MG63 (cell line): ENCODE measurements around the gene NUDCD3. TPM values are rescaled to one million over a fixed set of nuclear protein-coding genes. Genes with fewer than 3 reads are reported as not detected.

Experiments used
- DNase-seq: peaks from one replicate; pipeline ENCODE4 v3.0.0-alpha.2; 2020
- H3K27me3 ChIP-seq: fragments of 250-450 bp; sonication (Bioruptor Pico); 2 replicates; pipeline ENCODE4 v1.5.1; 2020; ENCODE audit warnings: mild to moderate bottlenecking, moderate library complexity
- H3K36me3 ChIP-seq: fragments of 250-450 bp; sonication (Bioruptor Pico); 2 replicates; pipeline ENCODE4 v1.5.1; 2020; ENCODE audit warnings: mild to moderate bottlenecking, moderate library complexity
- H3K4me3 ChIP-seq: fragments of 250-450 bp; sonication (Bioruptor Pico); 2 replicates; pipeline ENCODE4 v1.5.1; 2020; ENCODE audit warnings: mild to moderate bottlenecking, moderate library complexity
- H3K9me3 ChIP-seq: fragments of 250-450 bp; sonication (Bioruptor Pico); 2 replicates; pipeline ENCODE4 v1.5.1; 2020; ENCODE audit warnings: mild to moderate bottlenecking, moderate library complexity
- total RNA-seq: library from RNA; depleted of rRNA; stranded (reverse); fragments of >200 nt; shearing (Covaris generic); gene quantifications from 2 replicates; pipeline ENCODE4 v1.2.3, GENCODE V29; 2014; ENCODE audit warnings: low replicate concordance; rRNA removed

Gene NUDCD3
- total RNA-seq, 1 experiment from 2014 or later = 23.1 TPM

- no peaks in the 10 kb centered on the region for H3K9me3 ChIP-seq
- H3K4me3 ChIP-seq = no peak overlapping the region
- DNase-seq = no peak
- no peaks in the 10 kb centered on the region for H3K27me3 ChIP-seq
- no peaks in the 10 kb centered on the region for H3K36me3 ChIP-seq
Observed at GRCh38 chr7:44341401-44341800, 149.1 kb downstream of the NUDCD3 start.

DNA sequence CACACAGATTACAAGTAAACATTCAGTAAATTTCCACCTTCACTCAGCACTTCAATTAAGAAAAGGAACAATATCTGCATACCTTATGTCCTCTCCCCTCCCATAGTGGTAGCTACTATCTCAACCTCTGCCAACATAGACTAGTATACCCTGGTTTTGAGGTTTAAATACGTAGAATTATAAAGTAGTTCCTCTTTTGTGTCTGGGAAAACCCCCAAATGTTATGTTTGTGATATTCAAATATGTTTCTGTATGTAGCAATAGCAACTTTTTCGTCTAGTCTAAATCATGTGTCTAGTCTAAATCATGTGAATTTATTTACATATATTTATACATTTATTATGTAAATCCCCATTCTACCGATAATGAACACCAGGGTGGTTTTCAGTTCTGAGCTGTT lies 151.9 kb downstream of the NUDCD3 start:
- Histone ChIP-seq H3K36me3 (no peaks in the 10 kb centered on the region), H3K4me3 (no peak overlapping the region), H3K9me3 (no peaks in the 10 kb centered on the region), H3K27me3 (no peaks in the 10 kb centered on the region)
- no peak for DNase-seq

DNA sequence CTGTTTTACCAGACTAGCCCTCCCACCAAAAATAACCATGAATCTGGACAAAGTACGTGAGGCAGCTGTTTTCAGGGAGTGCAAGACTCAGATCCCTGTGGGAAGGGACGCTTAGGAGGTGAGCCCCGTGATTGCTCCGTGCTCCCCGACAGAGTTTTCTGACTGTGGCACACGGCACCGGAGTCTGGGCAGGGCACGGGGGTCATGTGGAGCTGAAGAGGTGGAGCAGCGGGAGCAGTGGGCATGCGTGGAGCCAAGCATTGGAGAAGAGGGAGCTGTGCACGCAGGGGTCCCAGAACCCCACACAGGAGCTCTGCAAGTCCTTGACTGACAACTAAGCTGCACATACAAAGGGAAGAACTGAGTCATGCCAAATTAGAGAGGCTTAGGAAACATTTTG lies 154.0 kb downstream of the NUDCD3 start:
- Histone ChIP-seq H3K27me3 (no peaks in the 10 kb centered on the region), H3K36me3 (no peaks in the 10 kb centered on the region), H3K9me3 (no peaks in the 10 kb centered on the region), H3K4me3 (no peak overlapping the region)
- DNase-seq = no peak

DNA sequence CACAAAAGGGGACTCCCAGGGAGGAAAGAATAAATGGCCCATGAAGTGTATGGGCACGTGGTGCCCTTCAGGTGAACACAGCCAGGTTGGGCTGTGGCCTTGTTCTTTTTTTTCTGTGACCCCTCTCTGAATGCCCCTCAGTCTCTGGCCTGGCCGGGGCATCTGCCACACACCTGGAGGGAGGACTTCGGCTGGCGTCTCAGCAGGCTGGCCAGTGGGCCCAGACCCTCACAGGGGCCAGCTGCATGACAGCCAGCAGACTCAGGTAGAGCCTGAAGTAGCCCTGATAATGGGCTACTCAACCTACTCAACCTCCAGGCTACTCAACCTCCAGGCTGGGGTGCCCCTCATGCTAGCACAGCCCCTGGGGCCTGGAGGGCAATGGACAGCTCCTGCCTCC lies 155.3 kb downstream of the NUDCD3 start:
- Histone ChIP-seq H3K4me3 (no peak overlapping the region), H3K27me3 (no peaks in the 10 kb centered on the region), H3K9me3 (no peaks in the 10 kb centered on the region), H3K36me3 (no peaks in the 10 kb centered on the region)
- no peak for DNase-seq

DNA sequence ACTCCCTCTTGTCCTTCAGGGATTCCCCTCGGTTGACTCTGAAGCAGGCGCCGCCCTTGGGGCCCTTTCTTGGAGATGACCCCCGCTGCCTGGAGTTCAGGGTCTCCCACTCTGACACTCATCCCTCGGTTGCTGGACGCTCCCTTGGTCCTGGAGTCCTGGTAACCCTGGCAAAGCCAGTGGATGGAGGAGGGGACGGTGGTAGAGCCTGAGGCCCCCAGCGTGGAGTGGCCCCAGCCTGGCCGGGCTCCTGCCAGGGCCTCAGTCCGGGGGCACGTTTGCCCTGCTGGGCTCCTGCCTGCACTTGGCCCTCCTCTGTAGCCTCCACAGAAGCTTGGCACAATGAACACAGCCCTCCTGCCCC lies 155.7 kb downstream of the NUDCD3 start:
- Histone ChIP-seq H3K4me3 (no peak overlapping the region), H3K27me3 (no peaks in the 10 kb centered on the region), H3K36me3 (no peaks in the 10 kb centered on the region), H3K9me3 (no peaks in the 10 kb centered on the region)
- no peak for DNase-seq

- Histone ChIP-seq H3K36me3 (no peaks in the 10 kb centered on the region), H3K27me3 (no peaks in the 10 kb centered on the region), H3K9me3 (no peaks in the 10 kb centered on the region), H3K4me3 (no peak overlapping the region)
- no peak for DNase-seq
Observed at GRCh38 chr7:44333911-44334733, 156.3 kb downstream of the NUDCD3 start.

DNA sequence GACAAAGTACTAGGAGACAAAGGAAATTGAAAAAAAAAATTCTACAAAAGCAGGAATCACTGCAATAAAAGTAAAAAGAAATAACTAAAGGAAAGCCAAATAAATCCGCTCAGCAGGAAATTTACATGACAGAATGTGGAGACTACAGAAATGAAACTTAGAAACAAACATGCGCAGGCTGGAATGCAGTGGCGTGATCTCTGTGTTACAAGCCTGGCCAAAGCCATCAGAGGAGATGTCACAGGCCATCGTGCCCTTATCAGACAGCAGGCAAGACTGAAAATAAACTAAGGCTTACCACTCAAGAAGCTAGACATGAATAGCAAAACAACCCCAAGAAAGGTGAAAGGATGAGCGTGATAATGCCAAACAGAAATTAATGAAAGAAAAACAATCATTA lies 158.8 kb downstream of the NUDCD3 start:
- Histone ChIP-seq H3K4me3 (no peak overlapping the region), H3K36me3 (no peaks in the 10 kb centered on the region), H3K9me3 (no peaks in the 10 kb centered on the region), H3K27me3 (no peaks in the 10 kb centered on the region)
- no peak for DNase-seq

DNA sequence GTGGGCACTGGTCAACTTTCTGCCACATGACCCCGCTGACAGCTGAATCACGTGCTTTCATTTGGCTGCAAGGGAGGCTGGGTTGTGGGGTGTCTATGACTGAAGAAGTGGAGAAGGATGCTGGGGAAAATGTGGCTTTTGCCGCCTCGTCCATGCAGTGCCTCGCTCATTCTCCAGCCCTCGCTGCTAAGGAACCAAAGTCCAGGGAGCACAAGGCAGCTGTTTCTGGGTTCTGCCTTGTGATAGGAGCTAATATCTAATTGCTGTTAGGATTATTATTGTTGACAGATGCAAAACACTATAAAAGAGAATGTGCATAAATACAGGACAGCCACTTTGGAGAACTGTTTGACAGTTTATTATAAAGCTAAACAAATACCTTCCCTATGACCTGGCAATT lies 160.1 kb downstream of the NUDCD3 start:
- no peaks in the 10 kb centered on the region for H3K27me3 ChIP-seq

GRCh38 chr7:44329888-44330287 lies 160.6 kb downstream of the NUDCD3 start:
- no peak for DNase-seq
- H3K9me3 ChIP-seq = no peaks in the 10 kb centered on the region
- H3K36me3 ChIP-seq = no peaks in the 10 kb centered on the region
- H3K27me3 ChIP-seq = no peaks in the 10 kb centered on the region
- no peak overlapping the region for H3K4me3 ChIP-seq

More for the DNA sequence above, 160.1 kb downstream of the NUDCD3 start:
- Histone ChIP-seq H3K36me3 (no peaks in the 10 kb centered on the region), H3K4me3 (no peak overlapping the region), H3K9me3 (no peaks in the 10 kb centered on the region)
- DNase-seq = no peak

Other genes starting within 250 kb of the NUDCD3 start
- gene CAMK2B, start 165.1 kb downstream of the NUDCD3 start, total RNA-seq = 0.54 and 2.0 TPM in 2 replicates
- 0.07 TPM in 1 of 2 replicates, not detected in the other for gene NPC1L1, start 50.7 kb upstream of the NUDCD3 start, total RNA-seq
- gene DDX56, start 83.2 kb upstream of the NUDCD3 start, total RNA-seq = 92.8 and 155 TPM in 2 replicates
- gene TMED4, start 91.6 kb upstream of the NUDCD3 start, total RNA-seq = 113 and 152 TPM in 2 replicates
- 31.6 and 54.0 TPM in 2 replicates for gene OGDH, start 116.0 kb upstream of the NUDCD3 start, total RNA-seq